ENCODE measurements around the gene AGMAT.

DNA sequence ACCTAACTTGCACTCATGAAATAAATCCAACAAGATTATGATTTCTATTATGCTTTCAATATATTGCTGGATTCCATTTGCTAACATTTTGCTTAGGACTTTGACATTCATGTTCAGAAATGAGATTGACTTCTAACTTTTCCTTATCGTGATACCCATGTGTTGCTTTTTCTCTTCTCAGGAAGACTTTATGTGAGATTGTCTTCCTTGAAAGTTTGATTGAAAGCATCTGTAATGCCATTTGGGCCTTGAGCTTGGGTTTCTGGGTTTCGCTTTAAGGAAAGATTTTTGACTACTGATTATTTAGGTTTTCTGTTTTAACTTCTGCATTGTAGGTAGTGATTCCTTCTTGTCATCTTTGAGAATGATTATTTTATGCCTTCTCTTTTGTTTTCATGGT is 27.8 kb downstream of the AGMAT start:
- no peak for TF ChIP-seq POLR2A (IDR thresholded peaks at IDR 0.05)
- TF ChIP-seq, protein P1, sequence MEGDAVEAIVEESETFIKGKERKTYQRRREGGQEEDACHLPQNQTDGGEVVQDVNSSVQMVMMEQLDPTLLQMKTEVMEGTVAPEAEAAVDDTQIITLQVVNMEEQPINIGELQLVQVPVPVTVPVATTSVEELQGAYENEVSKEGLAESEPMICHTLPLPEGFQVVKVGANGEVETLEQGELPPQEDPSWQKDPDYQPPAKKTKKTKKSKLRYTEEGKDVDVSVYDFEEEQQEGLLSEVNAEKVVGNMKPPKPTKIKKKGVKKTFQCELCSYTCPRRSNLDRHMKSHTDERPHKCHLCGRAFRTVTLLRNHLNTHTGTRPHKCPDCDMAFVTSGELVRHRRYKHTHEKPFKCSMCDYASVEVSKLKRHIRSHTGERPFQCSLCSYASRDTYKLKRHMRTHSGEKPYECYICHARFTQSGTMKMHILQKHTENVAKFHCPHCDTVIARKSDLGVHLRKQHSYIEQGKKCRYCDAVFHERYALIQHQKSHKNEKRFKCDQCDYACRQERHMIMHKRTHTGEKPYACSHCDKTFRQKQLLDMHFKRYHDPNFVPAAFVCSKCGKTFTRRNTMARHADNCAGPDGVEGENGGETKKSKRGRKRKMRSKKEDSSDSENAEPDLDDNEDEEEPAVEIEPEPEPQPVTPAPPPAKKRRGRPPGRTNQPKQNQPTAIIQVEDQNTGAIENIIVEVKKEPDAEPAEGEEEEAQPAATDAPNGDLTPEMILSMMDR (IDR thresholded peaks at IDR 0.05), result no peak

Measured in testis (tissue), 2 donors.